ENCODE data around the gene PDE11A. TPM values are rescaled to one million over a fixed set of nuclear protein-coding genes. Genes with fewer than 3 reads are reported as not detected.

Gene PDE11A
- polyA plus RNA-seq, 2 of the 4 experiments (the other 2 are of a cell fraction) = 3.6 to 5.6 TPM

- TF ChIP-seq, protein P1, sequence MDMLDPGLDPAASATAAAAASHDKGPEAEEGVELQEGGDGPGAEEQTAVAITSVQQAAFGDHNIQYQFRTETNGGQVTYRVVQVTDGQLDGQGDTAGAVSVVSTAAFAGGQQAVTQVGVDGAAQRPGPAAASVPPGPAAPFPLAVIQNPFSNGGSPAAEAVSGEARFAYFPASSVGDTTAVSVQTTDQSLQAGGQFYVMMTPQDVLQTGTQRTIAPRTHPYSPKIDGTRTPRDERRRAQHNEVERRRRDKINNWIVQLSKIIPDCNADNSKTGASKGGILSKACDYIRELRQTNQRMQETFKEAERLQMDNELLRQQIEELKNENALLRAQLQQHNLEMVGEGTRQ (IDR thresholded peaks at IDR 0.05) = no peak
- TF ChIP-seq NR3C1 (IDR thresholded peaks at IDR 0.05) (no peak), JUN (IDR thresholded peaks at IDR 0.05) (no peak)
These were observed 33.0 kb upstream of the PDE11A start (continued) for GRCh38 chr2:178105566-178105965.

GRCh38 chr2:178101321-178102079 is 28.9 kb upstream of the PDE11A start:
- Histone ChIP-seq H3K4me2 (no peak overlapping the region), H3K9me3 (no peaks in the 10 kb centered on the region), H3K4me3 (no peak overlapping the region), H3K4me1 (0 out of 3 replicates have a peak, but pooled peaks cover 6% of the 10 kb centered on the region), H3K27ac (no peak overlapping the region)
- ATAC-seq (peak in 1 of 2 experiments; percentile 25; a peak in 2 of 6 replicates), FAIRE-seq (no peak), DNase-seq (ENCODE audit: low read depth in 1 of 2, low spot score in 1 of 2) (no peak)
- 94% methylated on average over 3 of the region's 3 CpGs for WGBS (ENCODE audit: missing lambda C conversion rate)
- POLR2A ChIA-PET = interaction anchor here (0.6 to 0.8 kb wide), 2 partner anchors 9 to 350 kb away, joined by 3 read pairs; partner anchors contain the start of genes PJVK and PRKRA
- TF ChIP-seq RFX5 (IDR thresholded peaks at IDR 0.05) (no peak), JUN (IDR thresholded peaks at IDR 0.05) (no peak)
- CTCF ChIA-PET = interaction anchor here (0.9 to 1.8 kb wide), 5 partner anchors 11 to 118 kb away, joined by 3 to 11 read pairs (median 3); partner anchors contain the start of gene RBM45

DNA sequence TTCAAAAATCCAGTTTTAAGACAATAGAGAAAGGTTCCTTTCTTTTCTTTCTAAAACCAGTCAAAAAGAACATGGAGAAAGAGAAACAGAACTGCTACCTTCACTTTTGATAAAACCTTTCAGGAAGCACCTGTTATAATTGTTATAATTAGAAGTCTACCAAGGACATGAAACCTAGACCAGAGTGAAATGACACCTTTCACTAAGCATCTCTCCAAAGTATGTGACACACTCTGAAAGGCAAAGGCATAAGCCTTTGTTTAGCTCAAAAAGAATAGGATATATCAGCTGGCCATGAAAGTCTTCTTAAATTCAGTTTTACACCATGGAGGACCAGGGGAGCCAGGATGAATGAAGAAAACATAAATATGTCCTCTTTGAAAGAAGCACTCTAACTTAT is 20.9 kb upstream of the PDE11A start:
- DNase-seq (ENCODE audit: low read depth in 1 of 2, low spot score in 1 of 2) (no peak), ATAC-seq (no peak), FAIRE-seq (no peak)
- no peak overlapping the region for H3K4me2 ChIP-seq
- no peak for TF ChIP-seq HEYL (CRISPR knock-in tag; IDR thresholded peaks at IDR 0.05)
- TF ChIP-seq TP53 (CRISPR knock-in tag; IDR thresholded peaks at IDR 0.05) = no peak
- no peak for TF ChIP-seq RNF2 (IDR thresholded peaks at IDR 0.05; ENCODE audit: borderline replicate concordance, low read depth)
- TF ChIP-seq RFX5 (IDR thresholded peaks at IDR 0.05) = no peak
- TF ChIP-seq TFCP2L1 (CRISPR knock-in tag; IDR thresholded peaks at IDR 0.05) = no peak
- no peak for TF ChIP-seq BCL3 (IDR thresholded peaks at IDR 0.05)
- no peak for TF ChIP-seq SMC3 (IDR thresholded peaks at IDR 0.05)
- no peak for TF ChIP-seq HMGXB4 (CRISPR knock-in tag; IDR thresholded peaks at IDR 0.05; ENCODE audit: borderline replicate concordance)
- TF ChIP-seq, protein P1 (IDR thresholded peaks at IDR 0.05) = no peak
- TF ChIP-seq RCOR1 (IDR thresholded peaks at IDR 0.05; ENCODE audit: low read depth, low read length) = no peak
- TF ChIP-seq NFE2L2 (conservative IDR thresholded peaks at IDR 0.05; ENCODE audit: low read length) = no peak
- no peak for TF ChIP-seq CEBPB (IDR thresholded peaks at IDR 0.05)
- no peak for TF ChIP-seq KDM5A (IDR thresholded peaks at IDR 0.05)
- no peak for TF ChIP-seq HOXA7 (CRISPR knock-in tag; IDR thresholded peaks at IDR 0.05)
- no peak for TF ChIP-seq NR3C1 (IDR thresholded peaks at IDR 0.05)
- TF ChIP-seq CHD2 (IDR thresholded peaks at IDR 0.05; ENCODE audit: low read length, partially characterized antibody) = no peak
- TF ChIP-seq RAD21 (conservative IDR thresholded peaks at IDR 0.05 in 1 of 2, IDR thresholded peaks at IDR 0.05 in 1 of 2) = no peak
- CTCF ChIA-PET = no interaction called here
- POLR2A ChIA-PET = no interaction called here
- no peak overlapping the region for H3K27ac ChIP-seq
- no peaks in the 10 kb centered on the region for H3K4me1 ChIP-seq
- H3K4me3 ChIP-seq = no peak overlapping the region
- no peaks in the 10 kb centered on the region for H3K9me3 ChIP-seq

Measured in A549 (cell line).